SK-N-MC (cell line): Measurements from ENCODE around the gene OR7C1.
"Not testable (repeated sequence)": the region's sequence is repeated elsewhere in the genome, so short reads cannot be mapped to it uniquely, and the experiment has no call there.

Experiments used
- EZH2 ChIP-seq: fragments of 200-600 bp; sonication (generic); IDR thresholded peaks from one replicate; pipeline ENCODE4 v1.6.1; 2017; ENCODE audit warnings: antibody characterized with exemption
- POLR2AphosphoS5 ChIP-seq: IDR thresholded peaks from 2 replicates; pipeline ENCODE4 v1.6.1; 2012; ENCODE audit warnings: mild to moderate bottlenecking, low read depth, low read length, borderline replicate concordance

- not testable (repeated sequence) for TF ChIP-seq EZH2, POLR2AphosphoS5
Measured at GRCh38 chr19:14765841-14766240, 69.1 kb downstream of the OR7C1 start.
